GM12872 (cell line): Measurements from ENCODE around the gene SNCB.

Source experiments
- TF ChIP-seq, protein P1 (sequence below): IDR thresholded peaks from 3 replicates; pipeline ENCODE4 v1.5.1; 2011; ENCODE audit warnings: low read depth, mild to moderate bottlenecking, low read length, moderate library complexity; ENCODE audit not compliant: insufficient read depth

Gene SNCB

GRCh38 chr5:176633598-176633997 is 3.3 kb upstream of the SNCB start:
- TF ChIP-seq, protein P1, sequence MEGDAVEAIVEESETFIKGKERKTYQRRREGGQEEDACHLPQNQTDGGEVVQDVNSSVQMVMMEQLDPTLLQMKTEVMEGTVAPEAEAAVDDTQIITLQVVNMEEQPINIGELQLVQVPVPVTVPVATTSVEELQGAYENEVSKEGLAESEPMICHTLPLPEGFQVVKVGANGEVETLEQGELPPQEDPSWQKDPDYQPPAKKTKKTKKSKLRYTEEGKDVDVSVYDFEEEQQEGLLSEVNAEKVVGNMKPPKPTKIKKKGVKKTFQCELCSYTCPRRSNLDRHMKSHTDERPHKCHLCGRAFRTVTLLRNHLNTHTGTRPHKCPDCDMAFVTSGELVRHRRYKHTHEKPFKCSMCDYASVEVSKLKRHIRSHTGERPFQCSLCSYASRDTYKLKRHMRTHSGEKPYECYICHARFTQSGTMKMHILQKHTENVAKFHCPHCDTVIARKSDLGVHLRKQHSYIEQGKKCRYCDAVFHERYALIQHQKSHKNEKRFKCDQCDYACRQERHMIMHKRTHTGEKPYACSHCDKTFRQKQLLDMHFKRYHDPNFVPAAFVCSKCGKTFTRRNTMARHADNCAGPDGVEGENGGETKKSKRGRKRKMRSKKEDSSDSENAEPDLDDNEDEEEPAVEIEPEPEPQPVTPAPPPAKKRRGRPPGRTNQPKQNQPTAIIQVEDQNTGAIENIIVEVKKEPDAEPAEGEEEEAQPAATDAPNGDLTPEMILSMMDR = no peak

GRCh38 chr5:176632745-176633144 is 2.4 kb upstream of the SNCB start:
- TF ChIP-seq, protein P1 = no peak

- TF ChIP-seq, protein P1 = no peak
Measured at GRCh38 chr5:176631383-176632200, 1.3 kb upstream of the SNCB start.

DNA sequence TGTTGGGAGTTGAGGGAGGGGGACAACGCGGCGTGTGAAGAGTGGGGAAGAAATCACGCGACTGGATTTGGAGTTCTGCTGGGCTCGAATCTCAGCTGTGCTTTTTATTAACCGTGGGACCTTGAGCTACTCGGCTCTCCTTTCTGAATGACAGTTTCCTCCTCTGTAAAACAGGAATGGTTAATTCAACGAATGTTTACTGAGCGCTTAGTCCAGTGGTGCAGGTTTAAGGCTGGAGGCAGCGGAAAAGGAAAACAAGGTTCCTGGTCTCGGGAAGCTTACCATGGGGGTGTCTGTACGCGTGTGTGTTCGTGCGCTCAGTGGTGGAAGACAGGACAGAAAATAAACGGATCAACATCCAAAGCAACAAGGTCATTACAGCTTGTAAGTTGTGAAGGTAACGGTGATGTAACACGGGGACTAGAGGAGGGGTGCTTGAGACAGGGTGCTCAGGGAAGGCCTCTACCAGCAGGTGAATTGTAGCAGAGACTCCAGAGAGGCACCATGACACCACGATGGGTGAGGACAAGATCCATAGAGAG is 418 bp upstream of the SNCB start:
- TF ChIP-seq, protein P1 = no peak

DNA sequence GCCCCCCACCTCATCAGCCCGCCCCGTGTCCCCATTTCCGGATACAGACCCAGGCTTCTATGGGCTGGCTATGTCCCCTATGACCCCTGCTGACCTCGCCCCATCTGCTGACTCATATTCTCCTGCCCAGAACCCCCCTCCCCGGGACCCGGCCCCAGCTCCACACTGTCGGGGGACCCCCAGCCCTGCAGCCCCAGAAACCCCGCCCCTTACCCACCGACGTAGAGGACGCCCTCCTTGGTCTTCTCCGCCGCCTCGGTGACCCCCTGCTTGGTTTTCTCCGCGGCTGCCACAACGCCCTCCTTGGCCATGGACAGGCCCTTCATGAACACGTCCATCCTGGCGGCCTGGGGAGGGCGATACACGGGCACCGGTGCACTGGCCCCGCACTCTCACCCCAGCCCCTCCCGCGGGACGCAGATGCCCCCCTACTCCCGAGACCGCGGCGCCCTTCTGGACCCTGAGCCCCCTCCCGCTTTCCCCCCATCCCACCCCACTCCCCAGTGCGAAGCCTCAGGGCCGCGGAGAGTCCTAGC is 949 bp downstream of the SNCB start:
- TF ChIP-seq, protein P1 = no peak

- TF ChIP-seq, protein P1 = no peak
Measured at GRCh38 chr5:176628406-176629228, 1.7 kb downstream of the SNCB start.

DNA sequence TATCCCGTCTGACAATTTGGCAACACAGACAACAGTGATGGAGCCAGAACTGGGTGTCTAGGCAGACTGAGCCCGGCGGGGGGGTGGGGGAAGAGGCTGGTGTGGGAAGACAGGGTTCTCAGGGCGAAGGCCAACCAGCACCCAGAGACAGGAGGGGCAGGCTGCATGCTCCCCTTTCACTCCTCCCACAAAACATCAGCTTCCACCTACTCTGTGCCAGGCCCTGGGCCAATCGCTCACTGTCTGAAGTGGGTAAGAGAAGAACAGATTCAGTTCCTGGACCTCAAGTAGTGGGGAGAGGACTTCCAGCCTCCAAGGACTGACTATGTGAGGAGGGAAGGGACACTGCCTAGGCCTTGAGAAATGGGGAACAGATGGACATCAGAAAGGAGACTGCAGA is 2.8 kb downstream of the SNCB start:
- TF ChIP-seq, protein P1 = no peak
